Vagina (tissue), 2 donors: Measurements from ENCODE around the gene PTPRN2. TPM values are rescaled to one million over a fixed set of nuclear protein-coding genes. Genes with fewer than 3 reads are reported as not detected.

ENCODE experiments used
- DNase-seq, 2 donors: peaks; one replicate each; pipeline ENCODE4 v3.0.0-alpha.2; 2017; ENCODE audit errors: extremely low spot score in 2 of 2
- H3K27ac ChIP-seq: fragments of 200-600 bp; sonication (generic); one replicate; pipeline ENCODE4 v1.5.1; 2019
- H3K27me3 ChIP-seq: fragments of 200-600 bp; sonication (generic); one replicate; pipeline ENCODE4 v1.5.1; 2019
- H3K36me3 ChIP-seq, 2 donors: fragments of 200-600 bp; sonication (generic); one replicate each; pipeline ENCODE4 v1.5.1; 2017 to 2019
- H3K4me1 ChIP-seq: fragments of 200-600 bp; sonication (generic); one replicate; pipeline ENCODE4 v1.5.1; 2019
- H3K4me3 ChIP-seq, 2 donors: fragments of 200-600 bp; sonication (generic); 1 replicate in 1 of 2; 2 replicates in 1 of 2; pipeline ENCODE4 v1.5.1; 2016 to 2019
- H3K9me3 ChIP-seq: fragments of 200-600 bp; sonication (generic); one replicate; pipeline ENCODE4 v1.5.1; 2019
- CTCF ChIP-seq, 3 experiments: fragments of 450-650 bp in 2 of 3; fragments of 200-600 bp in 1 of 3; sonication (generic) in 1 of 3; IDR thresholded peaks; one replicate each; pipeline ENCODE4 v1.5.1; 2017 to 2019; ENCODE audit warnings: antibody characterized with exemption in 3 of 3, mild to moderate bottlenecking in 2 of 3, moderate library complexity in 2 of 3
- POLR2A ChIP-seq, 2 donors: fragments of 450-650 bp; IDR thresholded peaks; one replicate each; pipeline ENCODE4 v1.6.1; 2017; ENCODE audit warnings: antibody characterized with exemption in 2 of 2, mild to moderate bottlenecking in 2 of 2, moderate library complexity in 2 of 2
- POLR2AphosphoS5 ChIP-seq, 2 donors: sonication (generic); formaldehyde crosslinking; IDR thresholded peaks; one replicate each; pipeline ENCODE4 v1.9.0; 2017; ENCODE audit warnings: antibody characterized with exemption in 2 of 2, mild to moderate bottlenecking in 2 of 2, low read depth in 1 of 2; ENCODE audit not compliant: insufficient read depth in 1 of 2
- intact Hi-C: fragments of 100-400 bp; cut with DNase I; formaldehyde crosslinking; loops from one replicate; pipeline ENCODE4 v1.15.1; 2023
- total RNA-seq: library from RNA; depleted of rRNA; stranded (reverse); fragments of >200 nt; gene quantifications from one replicate; pipeline ENCODE4 v1.2.3, GENCODE V29; 2016

PTPRN2 gene
- total RNA-seq, 1 donor from 2014 or later, result 7.4 TPM

GRCh38 chr7:157682946-157683746 lies 904.5 kb downstream of the PTPRN2 start:
- peaks cover 21% of the 10 kb centered on the region for H3K27me3 ChIP-seq
- DNase-seq, result no peak
- no peaks in the 10 kb centered on the region for H3K9me3 ChIP-seq
- TF ChIP-seq POLR2A (IDR thresholded peaks at IDR 0.05) (no peak), CTCF (IDR thresholded peaks at IDR 0.05) (no peak)
- intact Hi-C loops, result no loop called here
- no peak overlapping the region for H3K27ac ChIP-seq
- no peak overlapping the region for H3K4me3 ChIP-seq
- H3K36me3 ChIP-seq, result no peaks in the 10 kb centered on the region
- peaks cover 11% of the 10 kb centered on the region for H3K4me1 ChIP-seq

GRCh38 chr7:157682064-157682945 lies 905.3 kb downstream of the PTPRN2 start:
- H3K4me1 ChIP-seq, result peaks cover 11% of the 10 kb centered on the region
- H3K4me3 ChIP-seq, result no peak overlapping the region
- no peaks in the 10 kb centered on the region for H3K9me3 ChIP-seq
- H3K27me3 ChIP-seq, result peaks cover 21% of the 10 kb centered on the region
- TF ChIP-seq POLR2A (IDR thresholded peaks at IDR 0.05) (no peak), POLR2AphosphoS5 (IDR thresholded peaks at IDR 0.05; ENCODE audit: insufficient read depth in 1 of 2, low read depth in 1 of 2) (no peak), CTCF (IDR thresholded peaks at IDR 0.05) (no peak)
- no peak overlapping the region for H3K27ac ChIP-seq
- no peak for DNase-seq
- intact Hi-C loops, result no loop called here
- no peaks in the 10 kb centered on the region for H3K36me3 ChIP-seq

- peaks cover 10% of the 10 kb centered on the region for H3K4me1 ChIP-seq
- TF ChIP-seq CTCF (IDR thresholded peaks at IDR 0.05) (no peak), POLR2AphosphoS5 (IDR thresholded peaks at IDR 0.05; ENCODE audit: insufficient read depth in 1 of 2, low read depth in 1 of 2) (no peak), POLR2A (IDR thresholded peaks at IDR 0.05) (no peak)
- intact Hi-C loops, result no loop called here
- peaks cover 6% of the 10 kb centered on the region for H3K27me3 ChIP-seq
- H3K4me3 ChIP-seq, result no peak overlapping the region
- no peak for DNase-seq
- H3K36me3 ChIP-seq, result no peaks in the 10 kb centered on the region
- no peak overlapping the region for H3K27ac ChIP-seq
- H3K9me3 ChIP-seq, result no peaks in the 10 kb centered on the region
These were observed 908.0 kb downstream of the PTPRN2 start for GRCh38 chr7:157679607-157680006.

- DNase-seq, result no peak
- H3K36me3 ChIP-seq, result no peaks in the 10 kb centered on the region
- H3K27ac ChIP-seq, result no peak overlapping the region
- no peak overlapping the region for H3K4me3 ChIP-seq
- no peaks in the 10 kb centered on the region for H3K9me3 ChIP-seq
- no peaks in the 10 kb centered on the region for H3K27me3 ChIP-seq
- no peak for TF ChIP-seq POLR2A (IDR thresholded peaks at IDR 0.05)
- TF ChIP-seq CTCF (IDR thresholded peaks at IDR 0.05), result no peak
- TF ChIP-seq POLR2AphosphoS5 (IDR thresholded peaks at IDR 0.05; ENCODE audit: insufficient read depth in 1 of 2, low read depth in 1 of 2), result no peak
- no peaks in the 10 kb centered on the region for H3K4me1 ChIP-seq
- intact Hi-C loops, result no loop called here
These were observed 909.1 kb downstream of the PTPRN2 start for GRCh38 chr7:157678501-157678900.
